ENCODE results near the gene ARG1. TPM values are rescaled to one million over a fixed set of nuclear protein-coding genes. Genes with fewer than 3 reads are reported as not detected.

ARG1 gene
- total RNA-seq, 1 donor from 2014 or later = not detected

DNA sequence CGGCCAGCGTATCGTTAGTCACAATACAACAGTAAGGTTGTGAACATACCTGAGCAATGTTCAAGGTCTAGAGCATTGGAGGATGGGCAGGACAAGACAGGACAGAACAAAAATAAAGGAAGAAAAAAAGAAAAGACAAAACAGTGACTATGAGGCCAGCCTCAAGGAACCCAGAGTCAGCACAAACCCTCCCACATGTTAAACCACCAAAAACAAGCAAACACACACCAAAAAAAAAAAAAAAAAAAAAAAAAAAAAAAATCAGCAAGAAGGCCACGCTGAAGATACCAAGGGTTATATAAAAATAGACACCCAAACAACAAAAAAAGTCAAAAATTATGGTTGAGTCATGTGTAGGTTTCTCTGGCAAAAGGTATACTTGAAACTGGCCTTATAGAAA, 42.2 kb downstream of the ARG1 start:
- TF ChIP-seq, protein P1, sequence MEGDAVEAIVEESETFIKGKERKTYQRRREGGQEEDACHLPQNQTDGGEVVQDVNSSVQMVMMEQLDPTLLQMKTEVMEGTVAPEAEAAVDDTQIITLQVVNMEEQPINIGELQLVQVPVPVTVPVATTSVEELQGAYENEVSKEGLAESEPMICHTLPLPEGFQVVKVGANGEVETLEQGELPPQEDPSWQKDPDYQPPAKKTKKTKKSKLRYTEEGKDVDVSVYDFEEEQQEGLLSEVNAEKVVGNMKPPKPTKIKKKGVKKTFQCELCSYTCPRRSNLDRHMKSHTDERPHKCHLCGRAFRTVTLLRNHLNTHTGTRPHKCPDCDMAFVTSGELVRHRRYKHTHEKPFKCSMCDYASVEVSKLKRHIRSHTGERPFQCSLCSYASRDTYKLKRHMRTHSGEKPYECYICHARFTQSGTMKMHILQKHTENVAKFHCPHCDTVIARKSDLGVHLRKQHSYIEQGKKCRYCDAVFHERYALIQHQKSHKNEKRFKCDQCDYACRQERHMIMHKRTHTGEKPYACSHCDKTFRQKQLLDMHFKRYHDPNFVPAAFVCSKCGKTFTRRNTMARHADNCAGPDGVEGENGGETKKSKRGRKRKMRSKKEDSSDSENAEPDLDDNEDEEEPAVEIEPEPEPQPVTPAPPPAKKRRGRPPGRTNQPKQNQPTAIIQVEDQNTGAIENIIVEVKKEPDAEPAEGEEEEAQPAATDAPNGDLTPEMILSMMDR (IDR thresholded peaks at IDR 0.05; ENCODE audit: insufficient read depth, low read length, severe bottlenecking) = no peak
- Histone ChIP-seq H3K4me3 (ENCODE audit: low read depth, low read length) (no peak overlapping the region), H3K36me3 (ENCODE audit: control insufficient read depth, insufficient read depth, low read length) (peaks cover 5% of the 10 kb centered on the region), H3K27me3 (ENCODE audit: control insufficient read depth, insufficient read depth, low read length) (no peaks in the 10 kb centered on the region)
- FAIRE-seq (no peak), DNase-seq (ENCODE audit: low read depth) (no peak)

DNA sequence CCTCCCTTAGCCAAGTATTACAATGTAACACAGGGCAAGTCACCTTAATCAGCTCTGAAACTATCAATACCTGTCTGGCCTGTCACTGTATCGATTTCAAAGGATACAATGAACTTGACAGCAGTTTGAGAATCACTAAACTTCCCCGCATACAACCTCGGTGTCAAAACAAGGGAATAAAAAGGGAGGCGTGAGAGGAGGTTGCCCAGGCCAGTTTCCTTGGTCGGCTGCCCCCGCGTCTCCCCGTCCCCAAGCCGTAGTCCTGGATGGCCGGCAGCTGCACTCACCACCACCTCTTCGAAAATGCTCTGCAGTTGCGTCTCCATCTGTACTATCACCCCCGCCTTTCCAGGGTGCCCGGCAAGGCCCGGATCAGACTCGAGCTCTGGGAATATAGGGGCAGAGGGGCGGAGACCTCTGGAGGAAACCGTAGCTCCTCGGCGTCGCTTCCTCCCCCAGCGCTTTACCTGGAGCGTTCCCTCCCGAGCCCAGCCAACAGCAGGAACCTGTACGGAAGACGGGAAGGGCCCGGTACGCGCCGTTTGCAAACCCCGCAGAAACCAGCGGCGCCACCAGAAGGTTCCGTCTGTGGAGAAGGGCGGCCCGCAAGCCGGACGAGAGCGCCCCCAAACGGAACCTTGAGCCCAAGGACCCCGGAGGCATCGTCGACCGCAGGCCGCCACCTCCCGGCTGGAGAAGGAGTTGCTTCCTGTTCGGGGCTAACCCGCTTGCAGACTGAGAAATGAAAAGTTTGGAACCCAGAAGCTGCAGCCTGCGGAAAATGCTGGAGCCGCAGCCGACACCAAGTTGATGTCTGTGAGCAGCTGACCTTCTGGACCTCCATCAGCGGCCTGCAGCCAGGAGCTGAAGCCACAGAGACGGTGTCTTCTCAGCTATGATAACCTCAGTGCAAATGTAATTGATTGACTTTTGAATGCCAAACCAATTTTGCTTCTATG, 55.0 kb downstream of the ARG1 start, which contains the start of gene MED23:
MED23 (minus strand) TSS at position 519 of the 959 bp plus-strand sequence; CDS start at position 326, 193 bp downstream.
- peak; percentile 87 for DNase-seq (ENCODE audit: low read depth)
- FAIRE-seq = no peak
- Histone ChIP-seq H3K27me3 (ENCODE audit: control insufficient read depth, insufficient read depth, low read length) (no peaks in the 10 kb centered on the region), H3K4me3 (ENCODE audit: low read depth, low read length) (peak within 1 kb of the TSS; percentile 66), H3K36me3 (ENCODE audit: control insufficient read depth, insufficient read depth, low read length) (peaks cover 6% of the 10 kb centered on the region)
- TF ChIP-seq, protein P1 (IDR thresholded peaks at IDR 0.05; ENCODE audit: insufficient read depth, low read length, severe bottlenecking) = peak; percentile 99

DNA sequence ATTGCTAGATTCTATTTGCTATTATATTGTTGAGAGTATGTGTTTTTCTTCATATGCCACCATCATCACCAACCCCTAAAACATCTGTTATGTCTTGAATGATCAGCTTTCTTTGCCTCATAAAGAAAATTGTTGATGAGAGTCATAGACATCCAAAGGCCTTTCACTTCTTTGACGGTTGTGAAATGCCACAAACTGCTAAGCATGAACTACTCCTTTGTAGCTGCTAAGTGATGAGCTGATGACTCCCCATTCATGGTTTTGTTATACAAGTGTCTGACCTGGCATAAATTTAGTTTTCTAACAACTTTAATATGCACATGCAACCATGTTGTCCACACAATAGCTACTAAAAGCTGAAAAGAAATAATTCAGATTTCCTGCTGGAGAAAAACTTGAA, 55.7 kb downstream of the ARG1 start:
- FAIRE-seq = no peak
- no peak overlapping the region for H3K4me3 ChIP-seq (ENCODE audit: low read depth, low read length)
- TF ChIP-seq, protein P1 (IDR thresholded peaks at IDR 0.05; ENCODE audit: insufficient read depth, low read length, severe bottlenecking) = no peak
- peaks cover 6% of the 10 kb centered on the region for H3K36me3 ChIP-seq (ENCODE audit: control insufficient read depth, insufficient read depth, low read length)
- H3K27me3 ChIP-seq (ENCODE audit: control insufficient read depth, insufficient read depth, low read length) = no peaks in the 10 kb centered on the region
- DNase-seq (ENCODE audit: low read depth) = no peak

GRCh38 chr6:131629651-131630050, 56.6 kb downstream of the ARG1 start:
- TF ChIP-seq, protein P1 (IDR thresholded peaks at IDR 0.05; ENCODE audit: insufficient read depth, low read length, severe bottlenecking) = no peak
- Histone ChIP-seq H3K27me3 (ENCODE audit: control insufficient read depth, insufficient read depth, low read length) (no peaks in the 10 kb centered on the region), H3K36me3 (ENCODE audit: control insufficient read depth, insufficient read depth, low read length) (peaks cover 1% of the 10 kb centered on the region), H3K4me3 (ENCODE audit: low read depth, low read length) (no peak overlapping the region)
- FAIRE-seq (no peak), DNase-seq (ENCODE audit: low read depth) (peak; percentile 15)

GRCh38 chr6:131631625-131632289, 58.7 kb downstream of the ARG1 start:
- TF ChIP-seq, protein P1 (IDR thresholded peaks at IDR 0.05; ENCODE audit: insufficient read depth, low read length, severe bottlenecking) = no peak
- no peaks in the 10 kb centered on the region for H3K36me3 ChIP-seq (ENCODE audit: control insufficient read depth, insufficient read depth, low read length)
- FAIRE-seq = no peak
- no peak overlapping the region for H3K4me3 ChIP-seq (ENCODE audit: low read depth, low read length)
- no peaks in the 10 kb centered on the region for H3K27me3 ChIP-seq (ENCODE audit: control insufficient read depth, insufficient read depth, low read length)
- DNase-seq (ENCODE audit: low read depth) = no peak

Other genes starting within 250 kb of the ARG1 start
- 19.5 and 20.1 TPM in 2 replicates for gene MED23, start 55.0 kb downstream of the ARG1 start, total RNA-seq
- gene ENPP3, start 64.1 kb downstream of the ARG1 start, total RNA-seq = not detected in 2 replicates
- gene OR2A4, start 128.2 kb downstream of the ARG1 start, total RNA-seq = under 0.01 TPM in 1 of 2 replicates, not detected in the other
- gene CTAGE9, start 137.8 kb downstream of the ARG1 start, total RNA-seq = not detected in 2 replicates
- under 0.01 and 0.26 TPM in 2 replicates for gene ENPP1, start 234.8 kb downstream of the ARG1 start, total RNA-seq

All from bronchial epithelial cell (primary cell).